H9 (cell line): ENCODE results near the gene SLC2A1. TPM values are rescaled to one million over a fixed set of nuclear protein-coding genes. Genes with fewer than 3 reads are reported as not detected.
A peak's percentile ranks its signal among the peaks of the same experiment; 100 is the strongest.

Experiments used
- DNase-seq: peaks from one replicate; pipeline ENCODE4 v3.0.0-alpha.2; 2017
- H2AFZ ChIP-seq: one replicate; pipeline ENCODE4 v1.6.1; 2013; ENCODE audit warnings: mild to moderate bottlenecking, low read length, control low read depth, moderate library complexity
- H2AK5ac ChIP-seq: 2 replicates; pipeline ENCODE4 v1.6.1; 2013; ENCODE audit warnings: low read length, control low read depth, mixed read lengths; ENCODE audit not compliant: insufficient read length
- H2BK120ac ChIP-seq: one replicate; pipeline ENCODE4 v1.6.1; 2013; ENCODE audit warnings: low read depth, mild to moderate bottlenecking, low read length, control low read depth, inconsistent platforms; ENCODE audit not compliant: poor library complexity, severe bottlenecking
- H2BK12ac ChIP-seq: 2 replicates; pipeline ENCODE4 v1.6.1; 2013; ENCODE audit warnings: low read length, control low read depth, mixed read lengths, low read depth; ENCODE audit not compliant: insufficient read length
- H2BK15ac ChIP-seq: 2 replicates; pipeline ENCODE4 v1.6.1; 2013; ENCODE audit warnings: low read depth, low read length, control low read depth
- H2BK20ac ChIP-seq: one replicate; pipeline ENCODE4 v1.6.1; 2013; ENCODE audit warnings: low read depth, mild to moderate bottlenecking, low read length, control low read depth, inconsistent platforms; ENCODE audit not compliant: poor library complexity, severe bottlenecking
- H2BK5ac ChIP-seq: 2 replicates; pipeline ENCODE4 v1.6.1; 2013; ENCODE audit warnings: low read length, control low read depth, mixed read lengths; ENCODE audit not compliant: insufficient read length
- H3K14ac ChIP-seq: 2 replicates; pipeline ENCODE4 v1.6.1; 2013; ENCODE audit warnings: low read length, control low read depth; ENCODE audit not compliant: insufficient read depth
- H3K18ac ChIP-seq: 2 replicates; pipeline ENCODE4 v1.6.1; 2013; ENCODE audit warnings: low read depth, mild to moderate bottlenecking, mixed read lengths, low read length, control low read depth; ENCODE audit not compliant: insufficient read length
- H3K23ac ChIP-seq: 2 replicates; pipeline ENCODE4 v1.6.1; 2013; ENCODE audit warnings: low read length, control low read depth, mixed read lengths, low read depth; ENCODE audit not compliant: insufficient read length
- H3K23me2 ChIP-seq: 2 replicates; pipeline ENCODE4 v1.6.1; 2013; ENCODE audit warnings: low read depth, mild to moderate bottlenecking, mixed read lengths, low read length, control low read depth; ENCODE audit not compliant: insufficient read length, poor library complexity, severe bottlenecking
- H3K27ac ChIP-seq: 2 replicates; pipeline ENCODE4 v1.5.1; 2013; ENCODE audit warnings: low read length, control low read depth, mixed read lengths, low read depth; ENCODE audit not compliant: insufficient read length
- H3K27me3 ChIP-seq: 2 replicates; pipeline ENCODE4 v1.6.1; 2013; ENCODE audit warnings: low read length, control low read depth, inconsistent platforms; ENCODE audit not compliant: insufficient read depth
- H3K4ac ChIP-seq: 2 replicates; pipeline ENCODE4 v1.6.1; 2013; ENCODE audit warnings: low read depth, mild to moderate bottlenecking, control low read depth, inconsistent platforms, low read length, moderate library complexity
- H3K4me1 ChIP-seq: 2 replicates; pipeline ENCODE4 v1.6.1; 2013; ENCODE audit warnings: low read length, control low read depth, inconsistent platforms; ENCODE audit not compliant: insufficient read depth
- H3K4me2 ChIP-seq: 2 replicates; pipeline ENCODE4 v1.6.1; 2013; ENCODE audit warnings: low read length, control low read depth, mixed read lengths; ENCODE audit not compliant: insufficient read length, insufficient read depth
- H3K56ac ChIP-seq: 2 replicates; pipeline ENCODE4 v1.6.1; 2013; ENCODE audit warnings: low read depth, mild to moderate bottlenecking, mixed read lengths, low read length, control low read depth; ENCODE audit not compliant: insufficient read length
- H3K79me1 ChIP-seq: 2 replicates; pipeline ENCODE4 v1.6.1; 2013; ENCODE audit warnings: low read depth, mild to moderate bottlenecking, moderate library complexity, low read length, control low read depth, inconsistent platforms; ENCODE audit not compliant: insufficient read depth, poor library complexity, severe bottlenecking
- H3K79me2 ChIP-seq: 2 replicates; pipeline ENCODE4 v1.6.1; 2013; ENCODE audit warnings: low read length, control low read depth, inconsistent platforms; ENCODE audit not compliant: insufficient read depth
- H3K9ac ChIP-seq: 2 replicates; pipeline ENCODE4 v1.6.1; 2013; ENCODE audit warnings: low read length, control low read depth, mixed read lengths; ENCODE audit not compliant: insufficient read length; ENCODE audit errors: extremely low read depth
- H3K9me3 ChIP-seq: one replicate; pipeline ENCODE4 v1.6.1; 2013; ENCODE audit warnings: low read depth, low read length, inconsistent platforms; ENCODE audit not compliant: control insufficient read depth
- H3T11ph ChIP-seq: one replicate; pipeline ENCODE4 v1.6.1; 2013; ENCODE audit warnings: mild to moderate bottlenecking, low read length, control low read depth, inconsistent platforms
- H4K20me1 ChIP-seq: one replicate; pipeline ENCODE4 v1.6.1; 2013; ENCODE audit not compliant: control insufficient read depth, insufficient read length, insufficient read depth
- H4K5ac ChIP-seq: 2 replicates; pipeline ENCODE4 v1.6.1; 2013; ENCODE audit warnings: low read depth, mild to moderate bottlenecking, mixed read lengths, low read length, control low read depth; ENCODE audit not compliant: insufficient read length
- H4K8ac ChIP-seq: replicated peaks from 2 replicates; pipeline ENCODE4 v1.6.1; 2013; ENCODE audit warnings: low read length, control low read depth, mixed read lengths, low read depth; ENCODE audit not compliant: insufficient read length
- H4K91ac ChIP-seq: 2 replicates; pipeline ENCODE4 v1.6.1; 2013; ENCODE audit warnings: low read depth, mild to moderate bottlenecking, moderate library complexity, mixed read lengths, low read length, control low read depth; ENCODE audit not compliant: insufficient read length
- H3K27ac Mint-ChIP-seq, 3 experiments: 2 replicates in 2 of 3; 3 replicates in 1 of 3; pipeline ENCODE4 v1.8.0; 2020 to 2021; ENCODE audit warnings: mixed read lengths in 3 of 3, mild to moderate bottlenecking in 1 of 3, moderate library complexity in 1 of 3
- H3K27me3 Mint-ChIP-seq: 2 replicates; pipeline ENCODE4 v1.8.0; 2021; ENCODE audit warnings: low read depth, mild to moderate bottlenecking, moderate library complexity, mixed read lengths
- H3K36me3 Mint-ChIP-seq, 3 experiments: 2 replicates in 2 of 3; 3 replicates in 1 of 3; pipeline ENCODE4 v1.8.0; 2020 to 2021; ENCODE audit warnings: low read depth in 3 of 3, mixed read lengths in 3 of 3; ENCODE audit not compliant: insufficient read depth in 1 of 3
- H3K4me1 Mint-ChIP-seq, 2 experiments: 2 replicates each; pipeline ENCODE4 v1.8.0; 2020; ENCODE audit warnings: mixed read lengths in 2 of 2
- H3K4me3 Mint-ChIP-seq, 2 experiments: 2 replicates in 1 of 2; 3 replicates in 1 of 2; pipeline ENCODE4 v1.8.0; 2020 to 2021; ENCODE audit warnings: mild to moderate bottlenecking in 2 of 2, mixed read lengths in 2 of 2, moderate library complexity in 1 of 2
- H3K9me3 Mint-ChIP-seq, 2 experiments: 2 replicates in 1 of 2; 3 replicates in 1 of 2; pipeline ENCODE4 v1.8.0; 2020; ENCODE audit warnings: mild to moderate bottlenecking in 2 of 2, mixed read lengths in 2 of 2, moderate library complexity in 1 of 2
- CTCF ChIP-seq: fragments of 200-600 bp; sonication (generic); conservative IDR thresholded peaks from 3 replicates; pipeline ENCODE4 v1.8.0; 2021; ENCODE audit warnings: antibody characterized with exemption, mild to moderate bottlenecking
- WGBS: extraction: QIAGEN DNeasy Blood & Tissue Kit; methylation state at CpG from one replicate; pipeline ENCODE4 v1.1.7; 2013; ENCODE audit warnings: missing lambda C conversion rate, low lambda C conversion rate, mixed read lengths; ENCODE audit not compliant: insufficient read length; ENCODE audit errors: extremely low coverage; 5-methylcytosine and 5-hydroxymethylcytosine counted together
- total RNA-seq: library from RNA; stranded (reverse); gene quantifications from 2 replicates; pipeline ENCODE4 v1.2.1, GENCODE V29; 2021

SLC2A1 gene
- total RNA-seq, 1 experiment from 2014 or later = 186 TPM

GRCh38 chr1:42927920-42928505 lies 30.7 kb downstream of the SLC2A1 start:
- Mint-ChIP-seq H3K27ac (peak overlapping the region in 2 of 3 experiments; percentile 76 to 79; a peak in 4 of 7 replicates), H3K36me3 (peaks cover 54 to 71% (median 54%) of the 10 kb centered on the region in 3 experiments), H3K4me1 (peaks cover 36 to 50% of the 10 kb centered on the region in 2 experiments)

More at GRCh38 chr1:42927920-42928505, 30.7 kb downstream of the SLC2A1 start:
- Histone ChIP-seq H2BK120ac (no peak overlapping the region), H3K56ac (no peak overlapping the region), H3T11ph (no peak overlapping the region), H3K9me3 (no peaks in the 10 kb centered on the region), H4K5ac (no peak overlapping the region), H3K18ac (no peak overlapping the region), H4K8ac (no peak overlapping the region), H3K4me1 (peaks cover 5% of the 10 kb centered on the region; the same call in 1 of the 2 replicates), H3K79me2 (0 out of 2 replicates have a peak, but pooled peaks cover under 1% of the 10 kb centered on the region), H3K4ac (no peak overlapping the region), H2AFZ (no peak overlapping the region), H3K4me2 (no peak overlapping the region), H3K23me2 (peaks cover 10% of the 10 kb centered on the region), H2AK5ac (no peak overlapping the region), H3K27ac (no peak overlapping the region), H3K9ac (no peak overlapping the region), H2BK15ac (no peak overlapping the region), H3K27me3 (no peaks in the 10 kb centered on the region), H2BK20ac (no peak overlapping the region), H3K14ac (no peak overlapping the region), H3K79me1 (no peaks in the 10 kb centered on the region), H2BK5ac (no peak overlapping the region), H4K20me1 (no peaks in the 10 kb centered on the region), H3K23ac (no peak overlapping the region), H2BK12ac (no peak overlapping the region), H4K91ac (no peak overlapping the region)
- no peak for DNase-seq
- Mint-ChIP-seq H3K27me3 (no peaks in the 10 kb centered on the region), H3K9me3 (no peaks in the 10 kb centered on the region), H3K4me3 (no peak overlapping the region)
- WGBS = no CpG with 5 or more reads among the region's 10 CpGs
- no peak for TF ChIP-seq CTCF
